IMR-90 (cell line): Measurements from ENCODE around the gene INHBC.

ENCODE experiments used
- CTCF ChIP-seq: conservative IDR thresholded peaks from 2 replicates; pipeline ENCODE4 v1.5.1; 2012; ENCODE audit warnings: mild to moderate bottlenecking, low read depth, low read length, improper control_type of control experiment
- MAFK ChIP-seq: IDR thresholded peaks from 2 replicates; pipeline ENCODE4 v1.6.1; 2012; ENCODE audit warnings: low read depth, low read length, improper control_type of control experiment
- MXI1 ChIP-seq: IDR thresholded peaks from 2 replicates; pipeline ENCODE4 v1.6.1; 2012; ENCODE audit warnings: low read depth, mild to moderate bottlenecking, low read length, moderate library complexity, borderline replicate concordance

GRCh38 chr12:57452181-57452936 is 17.8 kb downstream of the INHBC start:
- TF ChIP-seq MAFK, result no peak
- TF ChIP-seq CTCF, result no peak
- no peak for TF ChIP-seq MXI1
